A549 (cell line): ENCODE results near the gene ATAD1. TPM values are rescaled to one million over a fixed set of nuclear protein-coding genes. Genes with fewer than 3 reads are reported as not detected.

Source experiments
- ATAC-seq, 2 experiments: fragments of 200-7000 bp in 1 of 2; fragments of >200 bp in 1 of 2; cut with Nextera tagmentation in 1 of 2; cut with Tn5 transposase in 1 of 2; 3 replicates each; pipeline versions ENCODE4 v1.8.0 to v1.9.1; 2018 to 2020; ENCODE audit warnings: mild to moderate bottlenecking in 1 of 2, moderate library complexity in 1 of 2
- CTCF ChIA-PET: fragments of 300-600 bp; sonication (Branson Sonifier 250); formaldehyde crosslinking; extraction: SDS; loops from one replicate; lab custom pipeline; 2021; ENCODE audit warnings: antibody characterized with exemption, inconsistent platforms; lab: Yijun Ruan, JAX
- POLR2A ChIA-PET: fragments of 350-600 bp; formaldehyde crosslinking; extraction: SDS; loops from one replicate; lab custom pipeline; 2021; ENCODE audit warnings: antibody characterized with exemption, inconsistent platforms; lab: Yijun Ruan, JAX
- DNase-seq, 2 experiments: peaks; one replicate each; pipeline versions ENCODE4 v3.0.0 to v3.0.0-alpha.2; 2011 to 2016; ENCODE audit warnings: low read depth in 1 of 2, low spot score in 1 of 2
- FAIRE-seq: peaks from 2 replicates; lab custom pipeline; 2011; peaks lifted over from hg19 to GRCh38; lab: Jason Lieb, UNC
- H3K27ac ChIP-seq, 2 experiments: fragments of >200 bp; sonication (Bioruptor Twin); formaldehyde crosslinking; 3 replicates each; pipeline ENCODE4 v1.5.1; 2016 to 2017
- H3K4me1 ChIP-seq: fragments of >200 bp; sonication (Bioruptor Twin); formaldehyde crosslinking; 3 replicates; pipeline ENCODE4 v1.6.1; 2016
- H3K4me2 ChIP-seq: fragments of >200 bp; sonication (Bioruptor Twin); formaldehyde crosslinking; 3 replicates; pipeline ENCODE4 v1.6.1; 2016
- H3K4me3 ChIP-seq: fragments of >200 bp; sonication (Bioruptor Twin); formaldehyde crosslinking; 3 replicates; pipeline ENCODE4 v1.5.1; 2016
- H3K9me3 ChIP-seq: fragments of >200 bp; sonication (Bioruptor Twin); formaldehyde crosslinking; 3 replicates; pipeline ENCODE4 v1.6.1; 2016
- CEBPB ChIP-seq, 2 experiments: fragments of >200 bp in 1 of 2; sonication (Bioruptor Twin) in 1 of 2; formaldehyde crosslinking in 1 of 2; IDR thresholded peaks; 2 replicates each; pipeline ENCODE4 v1.6.1; 2012 to 2016
- CTCF ChIP-seq: fragments of >200 bp; sonication (Bioruptor Twin); formaldehyde crosslinking; IDR thresholded peaks from 3 replicates; pipeline ENCODE4 v1.5.1; 2016
- E2F6 ChIP-seq: IDR thresholded peaks from 2 replicates; pipeline ENCODE4 v1.6.1; 2012; ENCODE audit warnings: low read depth, borderline replicate concordance
- EHF ChIP-seq: fragments of 250-450 bp; sonication (Bioruptor Pico); IDR thresholded peaks from 2 replicates; pipeline ENCODE4 v1.5.0; 2020; ENCODE audit warnings: mild to moderate bottlenecking
- ELK1 ChIP-seq: fragments of 150-350 bp; IDR thresholded peaks from 2 replicates; pipeline ENCODE4 v1.6.1; 2014; ENCODE audit warnings: low read depth, mild to moderate bottlenecking, low read length
- FOSB ChIP-seq: fragments of 250-450 bp; sonication (Bioruptor Pico); IDR thresholded peaks from 2 replicates; pipeline ENCODE4 v1.5.0; 2020; ENCODE audit warnings: mild to moderate bottlenecking, moderate library complexity
- HEYL ChIP-seq: fragments of 250-450 bp; sonication (Bioruptor Pico); IDR thresholded peaks from 2 replicates; pipeline ENCODE4 v1.8.0; 2021; ENCODE audit warnings: mild to moderate bottlenecking, moderate library complexity
- HOXA7 ChIP-seq: fragments of 250-450 bp; sonication (Bioruptor Pico); IDR thresholded peaks from 2 replicates; pipeline ENCODE4 v1.5.0; 2020; ENCODE audit warnings: mild to moderate bottlenecking, moderate library complexity
- JUNB ChIP-seq: fragments of >200 bp; sonication (Bioruptor Twin); formaldehyde crosslinking; IDR thresholded peaks from 2 replicates; pipeline ENCODE4 v1.6.1; 2016
- MAFK ChIP-seq: fragments of 450-650 bp; IDR thresholded peaks from 2 replicates; pipeline ENCODE4 v1.6.1; 2014; ENCODE audit not compliant: partially characterized antibody
- MAX ChIP-seq: IDR thresholded peaks from 2 replicates; pipeline ENCODE4 v1.6.1; 2012
- PHF8 ChIP-seq: fragments of 200-600 bp; sonication (generic); IDR thresholded peaks from 2 replicates; pipeline ENCODE4 v1.6.1; 2016; ENCODE audit warnings: low read depth, mild to moderate bottlenecking, antibody characterized with exemption, moderate library complexity, borderline replicate concordance
- RAD21 ChIP-seq, 2 experiments: fragments of >200 bp in 1 of 2; sonication (Bioruptor Twin) in 1 of 2; formaldehyde crosslinking in 1 of 2; IDR thresholded peaks in 1 of 2; conservative IDR thresholded peaks in 1 of 2; 2 replicates in 1 of 2; 3 replicates in 1 of 2; pipeline ENCODE4 v1.6.1; 2012 to 2018; ENCODE audit warnings: inconsistent platforms in 1 of 2
- SMC3 ChIP-seq: fragments of >200 bp; sonication (Bioruptor Twin); formaldehyde crosslinking; IDR thresholded peaks from 3 replicates; pipeline ENCODE4 v1.6.1; 2018; ENCODE audit warnings: inconsistent platforms
- TP53 ChIP-seq: fragments of 250-450 bp; sonication (Bioruptor Pico); IDR thresholded peaks from 2 replicates; pipeline ENCODE4 v1.5.0; 2021; ENCODE audit warnings: mild to moderate bottlenecking, moderate library complexity
- ZC3H11A ChIP-seq: fragments of 450-650 bp; IDR thresholded peaks from 2 replicates; pipeline ENCODE4 v1.6.1; 2014; ENCODE audit warnings: antibody characterized with exemption, mild to moderate bottlenecking
- WGBS: methylation state at CpG from one replicate; pipeline ENCODE4 v1.1.6; 2017; ENCODE audit errors: missing lambda C conversion rate; 5-methylcytosine and 5-hydroxymethylcytosine counted together
- polyA plus RNA-seq, 4 experiments: library from polyadenylated mRNA; depleted of rRNA in 3 of 4; stranded (reverse); fragments of >200 nt; fragmentation: RNase III in 1 of 4; extraction: RNeasy Plus Mini Kit Qiagen cat#74134 plus additional on column Dnase treatment in 1 of 4; gene quantifications; 2 replicates in 3 of 4; 3 replicates in 1 of 4; pipeline ENCODE4 v1.2.3, GENCODE V29; 2011 to 2017
- TF ChIP-seq, protein P1 (sequence below): fragments of 200-600 bp; sonication (generic); IDR thresholded peaks from 2 replicates; pipeline ENCODE4 v1.6.1; 2016; ENCODE audit warnings: antibody characterized with exemption, mild to moderate bottlenecking, moderate library complexity
- TF ChIP-seq, protein P2 (sequence below): fragments of 250-450 bp; sonication (Bioruptor Pico); IDR thresholded peaks from 2 replicates; pipeline ENCODE4 v1.5.0; 2021; ENCODE audit warnings: mild to moderate bottlenecking, moderate library complexity, borderline replicate concordance

The ATAD1 gene
- polyA plus RNA-seq, 2 of the 4 experiments (the other 2 are of a cell fraction), result 32.3 to 94.8 TPM

DNA sequence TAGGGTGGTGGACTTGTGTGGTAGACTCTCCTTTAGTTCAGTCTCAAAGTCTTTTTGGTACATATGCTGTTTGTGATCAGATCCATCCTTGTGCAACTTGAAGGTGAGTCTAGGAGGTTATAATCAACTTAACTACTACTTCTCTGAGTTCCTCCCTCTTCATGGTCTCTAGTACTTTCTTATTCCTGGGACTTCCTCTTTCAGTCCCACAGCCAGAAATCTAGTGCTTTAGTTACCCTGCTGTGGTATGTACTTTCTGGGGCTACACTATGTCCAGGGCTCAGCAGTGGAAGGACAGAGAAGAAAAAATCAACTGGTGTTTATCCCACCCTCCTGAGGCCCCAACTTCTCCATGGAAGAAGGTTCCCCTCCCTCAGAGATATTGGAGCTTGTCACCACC is 19.4 kb upstream of the ATAD1 start:
- H3K27ac ChIP-seq, result no peak overlapping the region
- ChIA-PET CTCF (interaction anchor here (2.6 kb wide), 1 partner anchor 9 kb away, joined by 11 read pairs; no protein-coding TSS in a partner anchor), POLR2A (no interaction called here)
- no peaks in the 10 kb centered on the region for H3K9me3 ChIP-seq
- no peak for FAIRE-seq
- no peak overlapping the region for H3K4me2 ChIP-seq
- no peak for ATAC-seq
- peaks cover 23% of the 10 kb centered on the region for H3K4me1 ChIP-seq
- TF ChIP-seq, protein P1, sequence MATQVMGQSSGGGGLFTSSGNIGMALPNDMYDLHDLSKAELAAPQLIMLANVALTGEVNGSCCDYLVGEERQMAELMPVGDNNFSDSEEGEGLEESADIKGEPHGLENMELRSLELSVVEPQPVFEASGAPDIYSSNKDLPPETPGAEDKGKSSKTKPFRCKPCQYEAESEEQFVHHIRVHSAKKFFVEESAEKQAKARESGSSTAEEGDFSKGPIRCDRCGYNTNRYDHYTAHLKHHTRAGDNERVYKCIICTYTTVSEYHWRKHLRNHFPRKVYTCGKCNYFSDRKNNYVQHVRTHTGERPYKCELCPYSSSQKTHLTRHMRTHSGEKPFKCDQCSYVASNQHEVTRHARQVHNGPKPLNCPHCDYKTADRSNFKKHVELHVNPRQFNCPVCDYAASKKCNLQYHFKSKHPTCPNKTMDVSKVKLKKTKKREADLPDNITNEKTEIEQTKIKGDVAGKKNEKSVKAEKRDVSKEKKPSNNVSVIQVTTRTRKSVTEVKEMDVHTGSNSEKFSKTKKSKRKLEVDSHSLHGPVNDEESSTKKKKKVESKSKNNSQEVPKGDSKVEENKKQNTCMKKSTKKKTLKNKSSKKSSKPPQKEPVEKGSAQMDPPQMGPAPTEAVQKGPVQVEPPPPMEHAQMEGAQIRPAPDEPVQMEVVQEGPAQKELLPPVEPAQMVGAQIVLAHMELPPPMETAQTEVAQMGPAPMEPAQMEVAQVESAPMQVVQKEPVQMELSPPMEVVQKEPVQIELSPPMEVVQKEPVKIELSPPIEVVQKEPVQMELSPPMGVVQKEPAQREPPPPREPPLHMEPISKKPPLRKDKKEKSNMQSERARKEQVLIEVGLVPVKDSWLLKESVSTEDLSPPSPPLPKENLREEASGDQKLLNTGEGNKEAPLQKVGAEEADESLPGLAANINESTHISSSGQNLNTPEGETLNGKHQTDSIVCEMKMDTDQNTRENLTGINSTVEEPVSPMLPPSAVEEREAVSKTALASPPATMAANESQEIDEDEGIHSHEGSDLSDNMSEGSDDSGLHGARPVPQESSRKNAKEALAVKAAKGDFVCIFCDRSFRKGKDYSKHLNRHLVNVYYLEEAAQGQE, result no peak
- no peak for TF ChIP-seq HOXA7
- DNase-seq, result no peak
- H3K4me3 ChIP-seq, result no peak overlapping the region

DNA sequence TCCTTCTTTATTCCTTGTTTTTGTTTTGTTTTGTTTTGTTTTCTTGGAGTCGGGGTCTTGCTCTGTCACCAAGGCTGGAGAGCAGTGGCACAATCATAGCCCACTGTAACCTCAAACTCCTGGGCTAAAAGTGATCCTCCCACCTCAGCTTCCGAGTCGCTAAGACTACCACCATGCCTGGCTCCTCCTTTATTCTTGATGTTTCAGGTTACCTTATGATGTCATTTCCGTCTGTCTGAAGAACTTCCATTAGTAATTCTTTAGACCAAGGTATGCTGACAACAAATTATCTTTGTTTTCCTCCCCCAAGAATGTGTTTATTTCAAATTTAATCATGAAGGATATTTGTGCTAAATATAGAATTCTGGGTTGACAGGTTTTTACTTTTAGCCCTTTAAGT is 18.1 kb upstream of the ATAD1 start:
- peaks cover 9% of the 10 kb centered on the region for H3K4me1 ChIP-seq
- ChIA-PET CTCF (no interaction called here), POLR2A (no interaction called here)
- FAIRE-seq (peak; percentile 86), ATAC-seq (no peak), DNase-seq (no peak)
- H3K4me2 ChIP-seq, result no peak overlapping the region
- no peaks in the 10 kb centered on the region for H3K9me3 ChIP-seq
- H3K27ac ChIP-seq, result no peak overlapping the region
- no peak overlapping the region for H3K4me3 ChIP-seq
- 74% methylated on average over 4 of the region's 4 CpGs for WGBS
- TF ChIP-seq CTCF, result no peak

- ChIA-PET POLR2A (interaction anchor here (0.9 kb wide), 1 partner anchor 12 kb away, joined by 4 read pairs; the partner anchor contains the start of gene ATAD1), CTCF (interaction anchor here (3.7 kb wide), 1 partner anchor 9 kb away, joined by 11 read pairs; no protein-coding TSS in a partner anchor)
- FAIRE-seq, result peak; percentile 72
- DNase-seq, result no peak
- Histone ChIP-seq H3K4me3 (no peak overlapping the region), H3K4me1 (peaks cover 9% of the 10 kb centered on the region; the same call in 2 of the 3 replicates), H3K4me2 (no peak overlapping the region), H3K9me3 (no peaks in the 10 kb centered on the region), H3K27ac (no peak overlapping the region)
- TF ChIP-seq MAX, result no peak
- no peak for TF ChIP-seq EHF (CRISPR knock-in tag)
- no peak for TF ChIP-seq ZC3H11A
- TF ChIP-seq, protein P2, sequence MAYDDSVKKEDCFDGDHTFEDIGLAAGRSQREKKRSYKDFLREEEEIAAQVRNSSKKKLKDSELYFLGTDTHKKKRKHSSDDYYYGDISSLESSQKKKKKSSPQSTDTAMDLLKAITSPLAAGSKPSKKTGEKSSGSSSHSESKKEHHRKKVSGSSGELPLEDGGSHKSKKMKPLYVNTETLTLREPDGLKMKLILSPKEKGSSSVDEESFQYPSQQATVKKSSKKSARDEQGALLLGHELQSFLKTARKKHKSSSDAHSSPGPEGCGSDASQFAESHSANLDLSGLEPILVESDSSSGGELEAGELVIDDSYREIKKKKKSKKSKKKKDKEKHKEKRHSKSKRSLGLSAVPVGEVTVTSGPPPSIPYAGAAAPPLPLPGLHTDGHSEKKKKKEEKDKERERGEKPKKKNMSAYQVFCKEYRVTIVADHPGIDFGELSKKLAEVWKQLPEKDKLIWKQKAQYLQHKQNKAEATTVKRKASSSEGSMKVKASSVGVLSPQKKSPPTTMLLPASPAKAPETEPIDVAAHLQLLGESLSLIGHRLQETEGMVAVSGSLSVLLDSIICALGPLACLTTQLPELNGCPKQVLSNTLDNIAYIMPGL, result no peak
- TF ChIP-seq SMC3, result no peak
- TF ChIP-seq HEYL (CRISPR knock-in tag), result no peak
- no peak for TF ChIP-seq TP53 (CRISPR knock-in tag)
- TF ChIP-seq FOSB, result no peak
- TF ChIP-seq CEBPB (IDR thresholded peaks at IDR 0.05), result no peak
- no peak for TF ChIP-seq RAD21 (conservative IDR thresholded peaks at IDR 0.05 in 1 of 2, IDR thresholded peaks at IDR 0.05 in 1 of 2)
- TF ChIP-seq MAFK, result no peak
- no peak for TF ChIP-seq ELK1
- no peak for TF ChIP-seq E2F6
- TF ChIP-seq JUNB, result no peak
- TF ChIP-seq PHF8, result no peak
- no peak for ATAC-seq
Measured at GRCh38 chr10:87829986-87830729, 12.1 kb upstream of the ATAD1 start.
